ENCODE data around the gene FSTL5.

DNA sequence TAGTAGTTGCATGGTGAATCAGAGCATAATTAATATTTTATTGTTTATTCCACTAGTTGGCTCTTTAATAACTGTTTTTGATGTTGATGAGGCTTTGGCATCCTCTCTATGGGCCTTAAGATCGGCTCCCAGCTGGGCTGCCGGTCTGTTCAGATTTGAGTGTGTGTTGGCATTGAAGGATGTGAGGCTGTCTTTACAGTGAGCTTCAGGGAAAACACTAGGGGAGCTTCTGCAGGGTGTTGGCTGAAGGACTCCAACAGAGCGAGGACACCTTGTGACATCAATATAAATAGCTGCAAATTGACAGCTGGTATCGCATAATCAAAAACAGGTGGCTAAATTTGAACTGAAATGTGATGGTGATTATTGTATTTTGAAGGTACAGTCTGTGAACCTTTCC lies 322.0 kb downstream of the FSTL5 start:
- TF ChIP-seq POLR2A (IDR thresholded peaks at IDR 0.05; ENCODE audit: low read length) = no peak
- TF ChIP-seq GATA1 (IDR thresholded peaks at IDR 0.05; ENCODE audit: low read depth, low read length) = no peak

All from erythroblast (primary cell).